ENCODE measurements around the gene NRP2.

GRCh38 chr2:205789906-205790305 lies 107.6 kb downstream of the NRP2 start:
- TF ChIP-seq CTCF (IDR thresholded peaks at IDR 0.05; ENCODE audit: insufficient read depth, low read depth, low read length) (no peak), EZH2 (IDR thresholded peaks at IDR 0.05; ENCODE audit: insufficient read depth, low read length) (no peak)

Measured in astrocyte (in vitro differentiated cells and primary cell).